ENCODE data around the gene ARHGEF28.

Gene ARHGEF28

GRCh38 chr5:73825736-73826135, 199.7 kb downstream of the ARHGEF28 start:
- peaks cover 3% of the 10 kb centered on the region for H3K36me3 Mint-ChIP-seq (ENCODE audit: low read depth)
- H3K27me3 Mint-ChIP-seq (ENCODE audit: low read depth, poor library complexity): peaks cover 9% of the 10 kb centered on the region
- no peak overlapping the region for H3K27ac Mint-ChIP-seq
- no peak overlapping the region for H3K4me3 Mint-ChIP-seq
- peaks cover 3% of the 10 kb centered on the region for H3K4me1 Mint-ChIP-seq
- DNase-seq: no peak
- TF ChIP-seq CTCF (IDR thresholded peaks at IDR 0.05): no peak
- no peaks in the 10 kb centered on the region for H3K9me3 Mint-ChIP-seq

GRCh38 chr5:73826301-73827105, 200.5 kb downstream of the ARHGEF28 start:
- H3K27me3 Mint-ChIP-seq (ENCODE audit: low read depth, poor library complexity): peaks cover 9% of the 10 kb centered on the region
- H3K27ac Mint-ChIP-seq: no peak overlapping the region
- no peaks in the 10 kb centered on the region for H3K4me1 Mint-ChIP-seq
- no peak for TF ChIP-seq CTCF (IDR thresholded peaks at IDR 0.05)
- no peaks in the 10 kb centered on the region for H3K9me3 Mint-ChIP-seq
- no peaks in the 10 kb centered on the region for H3K36me3 Mint-ChIP-seq (ENCODE audit: low read depth)
- H3K4me3 Mint-ChIP-seq: no peak overlapping the region
- DNase-seq: no peak

- no peak for TF ChIP-seq CTCF (IDR thresholded peaks at IDR 0.05)
- Mint-ChIP-seq H3K4me1 (no peaks in the 10 kb centered on the region), H3K27ac (no peak overlapping the region), H3K4me3 (no peak overlapping the region), H3K36me3 (ENCODE audit: low read depth) (no peaks in the 10 kb centered on the region), H3K9me3 (no peaks in the 10 kb centered on the region), H3K27me3 (ENCODE audit: low read depth, poor library complexity) (peaks cover 9% of the 10 kb centered on the region)
- no peak for DNase-seq
Measured at GRCh38 chr5:73827106-73827450, 201.1 kb downstream of the ARHGEF28 start.

- no peak overlapping the region for H3K4me3 Mint-ChIP-seq
- no peaks in the 10 kb centered on the region for H3K36me3 Mint-ChIP-seq (ENCODE audit: low read depth)
- no peak for DNase-seq
- no peak overlapping the region for H3K27ac Mint-ChIP-seq
- no peaks in the 10 kb centered on the region for H3K9me3 Mint-ChIP-seq
- TF ChIP-seq CTCF (IDR thresholded peaks at IDR 0.05): no peak
- no peaks in the 10 kb centered on the region for H3K4me1 Mint-ChIP-seq
- peaks cover 9% of the 10 kb centered on the region for H3K27me3 Mint-ChIP-seq (ENCODE audit: low read depth, poor library complexity)
Measured at GRCh38 chr5:73828465-73828864, 202.5 kb downstream of the ARHGEF28 start.

- Mint-ChIP-seq H3K9me3 (no peaks in the 10 kb centered on the region), H3K4me1 (no peaks in the 10 kb centered on the region), H3K4me3 (no peak overlapping the region), H3K27me3 (ENCODE audit: low read depth, poor library complexity) (peaks cover 12% of the 10 kb centered on the region), H3K36me3 (ENCODE audit: low read depth) (peaks cover 3% of the 10 kb centered on the region), H3K27ac (no peak overlapping the region)
- TF ChIP-seq CTCF (IDR thresholded peaks at IDR 0.05): no peak
- DNase-seq: no peak
Measured at GRCh38 chr5:73830646-73831045, 204.7 kb downstream of the ARHGEF28 start.

- no peak overlapping the region for H3K4me3 Mint-ChIP-seq
- H3K36me3 Mint-ChIP-seq (ENCODE audit: low read depth): peaks cover 4% of the 10 kb centered on the region
Measured at GRCh38 chr5:73831066-73831465, 205.1 kb downstream of the ARHGEF28 start.

More at GRCh38 chr5:73831066-73831465, 205.1 kb downstream of the ARHGEF28 start:
- TF ChIP-seq CTCF (IDR thresholded peaks at IDR 0.05): no peak
- DNase-seq: no peak
- H3K9me3 Mint-ChIP-seq: no peaks in the 10 kb centered on the region
- no peaks in the 10 kb centered on the region for H3K4me1 Mint-ChIP-seq
- H3K27me3 Mint-ChIP-seq (ENCODE audit: low read depth, poor library complexity): peaks cover 12% of the 10 kb centered on the region
- no peak overlapping the region for H3K27ac Mint-ChIP-seq
